KMS-11 (cell line): ENCODE measurements around the gene STEAP1B.
A peak's percentile ranks its signal among the peaks of the same experiment; 100 is the strongest.

Experiments used
- H2AFZ ChIP-seq: fragments of 200-600 bp; sonication (generic); 2 replicates; pipeline ENCODE4 v1.6.1; 2016; ENCODE audit warnings: antibody characterized with exemption, mixed run types, low read depth
- H3K27ac ChIP-seq: fragments of 200-600 bp; sonication (generic); 2 replicates; pipeline ENCODE4 v1.6.1; 2016; ENCODE audit warnings: mild to moderate bottlenecking, mixed run types
- H3K27me3 ChIP-seq: fragments of 200-600 bp; sonication (generic); 2 replicates; pipeline ENCODE4 v1.6.1; 2017; ENCODE audit warnings: mild to moderate bottlenecking, low read depth, mixed run types, moderate library complexity; ENCODE audit not compliant: insufficient read depth
- H3K36me3 ChIP-seq: fragments of 200-600 bp; sonication (generic); 2 replicates; pipeline ENCODE4 v1.6.1; 2017; ENCODE audit warnings: mild to moderate bottlenecking, mixed run types; ENCODE audit not compliant: insufficient read depth
- H3K4me1 ChIP-seq: fragments of 200-600 bp; sonication (generic); 2 replicates; pipeline ENCODE4 v1.6.1; 2016; ENCODE audit warnings: mild to moderate bottlenecking, low read depth, mixed run types; ENCODE audit not compliant: poor library complexity, severe bottlenecking
- H3K4me2 ChIP-seq: fragments of 200-600 bp; sonication (generic); 2 replicates; pipeline ENCODE4 v1.7.0; 2016; ENCODE audit warnings: mild to moderate bottlenecking, mixed run types
- H3K4me3 ChIP-seq: fragments of 200-600 bp; sonication (generic); IDR thresholded peaks from 2 replicates; pipeline ENCODE4 v1.6.1; 2017; ENCODE audit warnings: low read depth, low read length, mixed read lengths; ENCODE audit not compliant: insufficient read depth
- H3K79me2 ChIP-seq: fragments of 200-600 bp; sonication (generic); 2 replicates; pipeline ENCODE4 v1.6.1; 2016; ENCODE audit warnings: low read depth, mixed run types; ENCODE audit not compliant: insufficient read depth
- H3K9ac ChIP-seq: fragments of 200-600 bp; sonication (generic); 2 replicates; pipeline ENCODE4 v1.6.1; 2016; ENCODE audit warnings: mild to moderate bottlenecking, mixed run types
- H4K20me1 ChIP-seq: fragments of 200-600 bp; sonication (generic); 2 replicates; pipeline ENCODE4 v1.6.1; 2016; ENCODE audit warnings: mild to moderate bottlenecking, mixed run types; ENCODE audit not compliant: insufficient read depth
- CTCF ChIP-seq: fragments of 200-600 bp; sonication (generic); conservative IDR thresholded peaks from 2 replicates; pipeline ENCODE4 v1.6.1; 2017; ENCODE audit warnings: low read depth, mild to moderate bottlenecking, antibody characterized with exemption, low read length, moderate library complexity, mixed read lengths

The STEAP1B gene

GRCh38 chr7:22402250-22402649 is 97.7 kb downstream of the STEAP1B start:
- no peaks in the 10 kb centered on the region for H3K36me3 ChIP-seq
- no peak overlapping the region for H3K4me2 ChIP-seq
- H2AFZ ChIP-seq: peak overlapping the region; percentile 33; the same call in 1 of the 2 replicates
- H3K4me3 ChIP-seq: no peak overlapping the region
- H4K20me1 ChIP-seq: no peaks in the 10 kb centered on the region
- no peaks in the 10 kb centered on the region for H3K4me1 ChIP-seq
- H3K27ac ChIP-seq: no peak overlapping the region
- H3K9ac ChIP-seq: no peak overlapping the region
- TF ChIP-seq CTCF: no peak
- no peaks in the 10 kb centered on the region for H3K27me3 ChIP-seq
- H3K79me2 ChIP-seq: no peaks in the 10 kb centered on the region

GRCh38 chr7:22400936-22401553 is 98.9 kb downstream of the STEAP1B start:
- Histone ChIP-seq H3K9ac (no peak overlapping the region), H3K27me3 (no peaks in the 10 kb centered on the region), H3K79me2 (no peaks in the 10 kb centered on the region), H3K36me3 (no peaks in the 10 kb centered on the region), H3K4me3 (no peak overlapping the region), H3K4me1 (no peaks in the 10 kb centered on the region), H4K20me1 (no peaks in the 10 kb centered on the region), H2AFZ (no peak overlapping the region), H3K4me2 (no peak overlapping the region), H3K27ac (no peak overlapping the region)
- no peak for TF ChIP-seq CTCF

GRCh38 chr7:22400150-22400814 is 99.7 kb downstream of the STEAP1B start:
- H2AFZ ChIP-seq: no peak overlapping the region

GRCh38 chr7:22399546-22399945 is 100.4 kb downstream of the STEAP1B start:
- Histone ChIP-seq H3K9ac (no peak overlapping the region), H3K27ac (no peak overlapping the region), H3K4me3 (no peak overlapping the region), H2AFZ (no peak overlapping the region), H3K4me1 (no peaks in the 10 kb centered on the region), H3K4me2 (no peak overlapping the region), H3K36me3 (no peaks in the 10 kb centered on the region), H3K79me2 (no peaks in the 10 kb centered on the region), H3K27me3 (no peaks in the 10 kb centered on the region), H4K20me1 (no peaks in the 10 kb centered on the region)
- no peak for TF ChIP-seq CTCF

More at GRCh38 chr7:22400150-22400814, 99.7 kb downstream of the STEAP1B start:
- Histone ChIP-seq H3K4me3 (no peak overlapping the region), H3K4me1 (no peaks in the 10 kb centered on the region), H3K36me3 (no peaks in the 10 kb centered on the region), H3K27me3 (no peaks in the 10 kb centered on the region), H3K27ac (no peak overlapping the region), H3K4me2 (no peak overlapping the region), H4K20me1 (no peaks in the 10 kb centered on the region), H3K79me2 (no peaks in the 10 kb centered on the region), H3K9ac (no peak overlapping the region)
- no peak for TF ChIP-seq CTCF
